H1 (cell line): ENCODE data around the gene GAREM2. TPM values are rescaled to one million over a fixed set of nuclear protein-coding genes. Genes with fewer than 3 reads are reported as not detected.

Source experiments
- CTCF ChIA-PET: fragments of 300-600 bp; sonication (Branson Sonifier 250); formaldehyde crosslinking; loops from one replicate; lab custom pipeline; 2021; ENCODE audit not compliant: partially characterized antibody; lab: Charles Lee
- POLR2A ChIA-PET: fragments of 300-600 bp; sonication (Branson Sonifier 250); formaldehyde crosslinking; loops from one replicate; lab custom pipeline; 2021; ENCODE audit warnings: inconsistent platforms; ENCODE audit not compliant: partially characterized antibody; lab: Charles Lee
- DNase-seq, 2 experiments: peaks; one replicate each; pipeline versions ENCODE4 v3.0.0 to v3.0.0-alpha.2; 2010 to 2022; ENCODE audit warnings: low spot score in 2 of 2, low read depth in 1 of 2, mixed read lengths in 1 of 2
- FAIRE-seq: peaks from 2 replicates; lab custom pipeline; 2011; peaks lifted over from hg19 to GRCh38; lab: Jason Lieb, UNC
- H2AFZ ChIP-seq: 2 replicates; pipeline ENCODE4 v1.8.1; 2012; ENCODE audit warnings: low read length, inconsistent platforms
- H2AK5ac ChIP-seq: 2 replicates; pipeline ENCODE4 v1.6.1; 2013; ENCODE audit warnings: low read depth, low read length
- H2BK120ac ChIP-seq: replicated peaks from 2 replicates; pipeline ENCODE3; 2013; ENCODE audit warnings: low read depth, low read length, inconsistent platforms
- H2BK12ac ChIP-seq: 2 replicates; pipeline ENCODE4 v1.6.1; 2013; ENCODE audit warnings: low read depth, low read length
- H2BK15ac ChIP-seq: 2 replicates; pipeline ENCODE4 v1.6.1; 2013; ENCODE audit warnings: low read length
- H2BK20ac ChIP-seq: 2 replicates; pipeline ENCODE4 v1.6.1; 2013; ENCODE audit warnings: low read length
- H2BK5ac ChIP-seq: 2 replicates; pipeline ENCODE4 v1.6.1; 2013; ENCODE audit warnings: low read depth, low read length
- H3K14ac ChIP-seq: 2 replicates; pipeline ENCODE4 v1.6.1; 2013; ENCODE audit warnings: inconsistent platforms; ENCODE audit not compliant: insufficient read length
- H3K18ac ChIP-seq: 2 replicates; pipeline ENCODE4 v1.6.1; 2013; ENCODE audit warnings: low read length; ENCODE audit errors: extremely low read depth
- H3K23ac ChIP-seq: 2 replicates; pipeline ENCODE4 v1.6.1; 2013; ENCODE audit warnings: inconsistent platforms; ENCODE audit not compliant: insufficient read length
- H3K23me2 ChIP-seq: 2 replicates; pipeline ENCODE4 v1.6.1; 2013; ENCODE audit warnings: low read depth, low read length
- H3K27ac ChIP-seq: 2 replicates; pipeline ENCODE4 v1.6.1; 2011; ENCODE audit warnings: low read depth, low read length, inconsistent platforms
- H3K27me3 ChIP-seq, 4 experiments: replicated peaks in 1 of 4; 1 replicate in 1 of 4; 2 replicates in 3 of 4; pipeline versions ENCODE4 v1.6.1 to v1.8.1; 2011 to 2013; ENCODE audit warnings: low read length in 3 of 4, mild to moderate bottlenecking in 3 of 4, inconsistent platforms in 2 of 4, mixed read lengths in 2 of 4, moderate library complexity in 1 of 4; ENCODE audit not compliant: control insufficient read depth in 3 of 4, insufficient read depth in 3 of 4; ENCODE audit errors: extremely low read depth in 1 of 4
- H3K36me3 ChIP-seq, 4 experiments: 2 replicates each; pipeline versions ENCODE4 v1.6.1 to v1.8.1; 2011 to 2013; ENCODE audit warnings: mild to moderate bottlenecking in 4 of 4, low read length in 3 of 4, moderate library complexity in 2 of 4, control low read depth in 1 of 4, inconsistent platforms in 1 of 4; ENCODE audit not compliant: insufficient read depth in 4 of 4, control insufficient read depth in 2 of 4
- H3K4ac ChIP-seq: replicated peaks from 2 replicates; pipeline ENCODE3; 2013; ENCODE audit warnings: low read length, low read depth, mixed read lengths, inconsistent platforms; ENCODE audit not compliant: insufficient read length
- H3K4me1 ChIP-seq, 4 experiments: replicated peaks in 1 of 4; 1 replicate in 1 of 4; 2 replicates in 3 of 4; pipeline versions ENCODE4 v1.6.1 to v1.8.1; 2011 to 2013; ENCODE audit warnings: low read length in 3 of 4, inconsistent platforms in 2 of 4, mixed read lengths in 1 of 4; ENCODE audit not compliant: insufficient read depth in 4 of 4, control insufficient read depth in 3 of 4
- H3K4me2 ChIP-seq, 2 experiments: 2 replicates each; pipeline versions ENCODE4 v1.6.1 to v1.8.1; 2011 to 2013; ENCODE audit warnings: low read depth in 2 of 2, low read length in 2 of 2, control low read depth in 1 of 2, inconsistent platforms in 1 of 2, mild to moderate bottlenecking in 1 of 2; ENCODE audit not compliant: insufficient read depth in 1 of 2
- H3K4me3 ChIP-seq, 4 experiments: fragments of 200-600, 300-600 bp in 1 of 4; sonication (generic), shearing (Covaris generic), sonication (Bioruptor Twin) in 1 of 4; 2 replicates each; pipeline versions ENCODE4 v1.5.1 to v1.8.1; 2011 to 2016; ENCODE audit warnings: low read length in 4 of 4, low read depth in 3 of 4, control low read depth in 2 of 4, inconsistent platforms in 2 of 4, mild to moderate bottlenecking in 2 of 4, mixed read lengths in 1 of 4, moderate library complexity in 1 of 4; ENCODE audit not compliant: insufficient read depth in 2 of 4; ENCODE audit errors: extremely low read depth in 1 of 4
- H3K56ac ChIP-seq: replicated peaks from 2 replicates; pipeline ENCODE3; 2013; ENCODE audit warnings: low read depth, mild to moderate bottlenecking, mixed read lengths, low read length, inconsistent platforms; ENCODE audit not compliant: insufficient read length
- H3K79me1 ChIP-seq: 2 replicates; pipeline ENCODE4 v1.6.1; 2013; ENCODE audit warnings: low read depth, low read length, control low read depth
- H3K79me2 ChIP-seq, 2 experiments: 2 replicates each; pipeline versions ENCODE4 v1.6.1 to v1.8.1; 2012 to 2013; ENCODE audit warnings: low read length in 2 of 2, mild to moderate bottlenecking in 2 of 2, inconsistent platforms in 1 of 2; ENCODE audit not compliant: insufficient read depth in 2 of 2, control insufficient read depth in 1 of 2
- H3K9ac ChIP-seq, 4 experiments: replicated peaks in 1 of 4; 1 replicate in 1 of 4; 2 replicates in 3 of 4; pipeline versions ENCODE4 v1.6.1 to v1.8.1; 2011 to 2013; ENCODE audit warnings: low read depth in 3 of 4, low read length in 3 of 4, control low read depth in 2 of 4, mild to moderate bottlenecking in 2 of 4, moderate library complexity in 2 of 4, inconsistent platforms in 1 of 4; ENCODE audit errors: extremely low read depth in 1 of 4
- H3K9me3 ChIP-seq, 2 experiments: 2 replicates each; pipeline versions ENCODE4 v1.6.1 to v1.8.1; 2012 to 2013; ENCODE audit warnings: mild to moderate bottlenecking in 2 of 2, moderate library complexity in 2 of 2, control low read depth in 1 of 2, inconsistent platforms in 1 of 2, low read depth in 1 of 2, low read length in 1 of 2, mixed read lengths in 1 of 2; ENCODE audit not compliant: insufficient read depth in 2 of 2
- H4K20me1 ChIP-seq, 2 experiments: replicated peaks in 1 of 2; 2 replicates each; pipeline versions ENCODE3 to v1.8.1; 2011 to 2013; ENCODE audit warnings: inconsistent platforms in 2 of 2, low read length in 2 of 2, mild to moderate bottlenecking in 1 of 2; ENCODE audit not compliant: insufficient read depth in 2 of 2, control insufficient read depth in 1 of 2
- H4K5ac ChIP-seq: 2 replicates; pipeline ENCODE4 v1.6.1; 2013; ENCODE audit warnings: low read length, low read depth, mixed read lengths, inconsistent platforms; ENCODE audit not compliant: insufficient read length
- H4K8ac ChIP-seq: 2 replicates; pipeline ENCODE4 v1.8.0; 2013; ENCODE audit warnings: mild to moderate bottlenecking, moderate library complexity, low read length, inconsistent platforms; ENCODE audit not compliant: insufficient read depth; ENCODE audit errors: extremely low read depth
- H4K91ac ChIP-seq: replicated peaks from 2 replicates; pipeline ENCODE3; 2013; ENCODE audit warnings: low read length, mixed read lengths, inconsistent platforms; ENCODE audit not compliant: insufficient read length
- ATF2 ChIP-seq: IDR thresholded peaks from 2 replicates; pipeline ENCODE4 v1.6.1; 2012; ENCODE audit warnings: low read length, inconsistent platforms
- BACH1 ChIP-seq: IDR thresholded peaks from 2 replicates; pipeline ENCODE4 v1.6.1; 2012; ENCODE audit warnings: low read length, improper control_type of control experiment
- BRCA1 ChIP-seq: IDR thresholded peaks from 2 replicates; pipeline ENCODE4 v1.6.1; 2012; ENCODE audit warnings: low read depth, low read length, improper control_type of control experiment
- EZH2 ChIP-seq: fragments of 200-600 bp; sonication (generic); IDR thresholded peaks from 2 replicates; pipeline ENCODE4 v1.7.1; 2012; ENCODE audit warnings: low read depth, mild to moderate bottlenecking, moderate library complexity, low read length, inconsistent platforms; ENCODE audit not compliant: severe bottlenecking
- FOSL1 ChIP-seq: IDR thresholded peaks from 2 replicates; pipeline ENCODE4 v1.6.1; 2011; ENCODE audit warnings: mild to moderate bottlenecking, low read depth, low read length, moderate library complexity; ENCODE audit not compliant: insufficient read depth
- NRF1 ChIP-seq: IDR thresholded peaks from 2 replicates; pipeline ENCODE4 v1.6.1; 2011; ENCODE audit warnings: mild to moderate bottlenecking, low read depth, low read length, improper control_type of control experiment
- POU5F1 ChIP-seq: IDR thresholded peaks from 2 replicates; pipeline ENCODE4 v1.6.1; 2011; ENCODE audit warnings: low read depth, mild to moderate bottlenecking, low read length, moderate library complexity
- RFX5 ChIP-seq: IDR thresholded peaks from 2 replicates; pipeline ENCODE4 v1.6.1; 2011; ENCODE audit warnings: low read depth, low read length, improper control_type of control experiment, borderline replicate concordance
- SIX5 ChIP-seq: IDR thresholded peaks from 2 replicates; pipeline ENCODE4 v1.6.1; 2011; ENCODE audit warnings: mild to moderate bottlenecking, low read depth, low read length
- WGBS, 2 experiments: shearing (Covaris generic) in 1 of 2; methylation state at CpG; one replicate each; pipeline versions ENCODE4 v1.1.6 to v1.1.7; 2013 to 2015; ENCODE audit warnings: low lambda C conversion rate in 2 of 2, mixed read lengths in 2 of 2, inconsistent platforms in 1 of 2, low coverage in 1 of 2, missing lambda C conversion rate in 1 of 2; ENCODE audit not compliant: insufficient replicate concordance in 2 of 2, insufficient coverage in 1 of 2, insufficient read length in 1 of 2; ENCODE audit errors: extremely low coverage in 1 of 2, missing lambda C conversion rate in 1 of 2; 5-methylcytosine and 5-hydroxymethylcytosine counted together
- polyA plus RNA-seq, 7 experiments: library from polyadenylated mRNA; depleted of rRNA in 3 of 7; stranded (reverse) in 5 of 7; unstranded in 2 of 7; fragments of >200 nt in 5 of 7; fragments of 200-250 nt in 2 of 7; gene quantifications; 1 replicate in 5 of 7; 2 replicates in 1 of 7; 4 replicates in 1 of 7; pipeline versions ENCODE4 v1.2.1 to v1.2.3, GENCODE V29; 2011 to 2013; ENCODE audit warnings: missing spikeins in 2 of 7, mixed read lengths in 2 of 7
- total RNA-seq: library from RNA; stranded (reverse); fragmentation: NEBNext Ultra II Directional; extraction: Animal tissue kit (Norgen Biotek cat#: 25700); gene quantifications from 2 replicates; pipeline ENCODE4 v1.2.1, GENCODE V29; 2021
- TF ChIP-seq, protein P1 (sequence below): IDR thresholded peaks from 2 replicates; pipeline ENCODE4 v1.6.1; 2011; ENCODE audit warnings: low read length, improper control_type of control experiment

GAREM2 gene
- total and polyA plus RNA-seq, 2 of the 8 experiments (the other 6 are each of a cell fraction or from before 2014, with no cell fraction given), result 19.9 TPM

DNA sequence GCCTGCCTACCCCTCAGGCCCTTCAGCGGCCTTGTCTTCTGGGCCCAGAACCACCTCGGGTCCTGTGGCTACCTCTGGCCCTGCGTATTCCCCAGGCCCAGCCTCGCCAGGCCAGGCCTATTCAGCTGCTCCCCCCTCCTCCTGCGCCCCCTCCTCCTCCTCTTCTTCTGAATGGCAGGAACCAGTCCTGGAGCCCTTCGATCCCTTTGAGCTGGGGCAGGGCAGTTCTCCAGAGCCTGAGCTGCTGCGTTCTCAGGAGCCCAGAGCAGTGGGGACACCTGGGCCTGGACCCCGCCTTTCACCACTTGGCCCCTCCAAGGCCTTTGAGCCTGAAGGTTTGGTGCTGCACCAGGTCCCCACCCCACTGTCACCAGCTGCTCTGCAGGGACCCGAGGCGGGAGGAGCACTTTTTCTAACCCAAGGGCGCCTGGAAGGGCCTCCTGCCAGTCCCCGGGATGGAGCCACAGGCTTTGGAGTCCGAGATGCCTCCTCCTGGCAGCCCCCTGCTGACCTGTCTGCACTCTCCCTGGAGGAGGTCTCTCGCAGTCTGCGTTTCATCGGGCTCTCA lies 14.7 kb downstream of the GAREM2 start:
- DNase-seq, result peak in 1 of 2 experiments; percentile 46
- Histone ChIP-seq H2BK12ac (no peak overlapping the region), H2AK5ac (no peak overlapping the region), H2AFZ (no peak overlapping the region), H3K23ac (no peak overlapping the region), H3K9me3 (no peaks in the 10 kb centered on the region), H2BK15ac (no peak overlapping the region), H2BK20ac (no peak overlapping the region), H3K14ac (no peak overlapping the region), H2BK120ac (no peak overlapping the region), H4K91ac (no peak overlapping the region), H3K36me3 (peaks cover 2 to 27% (median 15%) of the 10 kb centered on the region in 4 experiments; a peak in 5 of 8 replicates), H4K8ac (no peak overlapping the region), H3K4me2 (no peak overlapping the region), H3K4ac (no peak overlapping the region), H3K27me3 (peaks cover 0 to 6% (median 3%) of the 10 kb centered on the region in 4 experiments; a peak in 2 of 7 replicates), H3K18ac (no peak overlapping the region), H3K79me2 (no peaks in the 10 kb centered on the region), H3K27ac (no peak overlapping the region), H3K23me2 (peaks cover 3% of the 10 kb centered on the region; the same call in 1 of the 2 replicates), H3K4me3 (no peak overlapping the region), H3K79me1 (peaks cover 2% of the 10 kb centered on the region; the same call in 1 of the 2 replicates), H3K4me1 (peaks cover 0 to 8% (median 2%) of the 10 kb centered on the region in 4 experiments; a peak in 5 of 7 replicates), H4K20me1 (peaks cover 0 to 4% of the 10 kb centered on the region in 2 experiments), H2BK5ac (no peak overlapping the region), H3K56ac (no peak overlapping the region), H4K5ac (no peak overlapping the region), H3K9ac (no peak overlapping the region)
- 86% methylated on average over 16 of the region's 16 CpGs; no CpG with 5 or more reads in 1 of the 2 experiments for WGBS, 2 experiments
- no peak for FAIRE-seq
- ChIA-PET CTCF (interaction anchor here (0.6 to 2.5 kb wide), 5 partner anchors 12 to 271 kb away, joined by 3 to 9 read pairs (median 6); no protein-coding TSS in a partner anchor), POLR2A (interaction anchor here (0.7 to 7.0 kb wide), 4 partner anchors 14 to 280 kb away, joined by 3 to 65 read pairs (median 5); partner anchors contain the start of genes GAREM2, HADHA and HADHB)
- TF ChIP-seq RFX5 (no peak), POU5F1 (no peak), ATF2 (no peak), BRCA1 (no peak), NRF1 (no peak), FOSL1 (no peak), EZH2 (no peak), BACH1 (no peak), SIX5 (no peak)
- TF ChIP-seq, protein P1, sequence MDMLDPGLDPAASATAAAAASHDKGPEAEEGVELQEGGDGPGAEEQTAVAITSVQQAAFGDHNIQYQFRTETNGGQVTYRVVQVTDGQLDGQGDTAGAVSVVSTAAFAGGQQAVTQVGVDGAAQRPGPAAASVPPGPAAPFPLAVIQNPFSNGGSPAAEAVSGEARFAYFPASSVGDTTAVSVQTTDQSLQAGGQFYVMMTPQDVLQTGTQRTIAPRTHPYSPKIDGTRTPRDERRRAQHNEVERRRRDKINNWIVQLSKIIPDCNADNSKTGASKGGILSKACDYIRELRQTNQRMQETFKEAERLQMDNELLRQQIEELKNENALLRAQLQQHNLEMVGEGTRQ, result no peak
